ENCODE measurements around the gene ERC2.

GRCh38 chr3:55540579-55540978 is 927.7 kb downstream of the ERC2 start:
- no peak for TF ChIP-seq GATA2 (IDR thresholded peaks at IDR 0.05; ENCODE audit: low read depth, low read length)
- no peak for TF ChIP-seq GATA3 (IDR thresholded peaks at IDR 0.05; ENCODE audit: low read depth, low read length)

Data from SH-SY5Y (cell line).